GM12878 (cell line): Measurements from ENCODE around the gene QRFP. TPM values are rescaled to one million over a fixed set of nuclear protein-coding genes. Genes with fewer than 3 reads are reported as not detected.

Experiments used
- ATAC-seq: fragments of 200-7000 bp; cut with Tn5 transposase; 3 replicates; pipeline ENCODE4 v1.9.1; 2020; ENCODE audit warnings: mild to moderate bottlenecking, moderate library complexity
- BruUV-seq: library from RNA; stranded (reverse); fragments of 400-500 nt; replicated peaks from 2 replicates; lab custom pipeline; 2021; lab: Mats Ljungman, UMichigan
- CTCF ChIA-PET: fragments of 300-600 bp; sonication (Branson Sonifier 250); formaldehyde crosslinking; extraction: SDS; loops from one replicate; lab custom pipeline; 2021; ENCODE audit warnings: inconsistent platforms; lab: Yijun Ruan, JAX
- POLR2A ChIA-PET: fragments of 350-600 bp; formaldehyde crosslinking; extraction: SDS; loops from one replicate; lab custom pipeline; 2021; ENCODE audit warnings: inconsistent platforms; lab: Charles Lee
- RAD21 ChIA-PET: fragments of 300-600 bp; sonication (Branson Sonifier 250); formaldehyde crosslinking; loops from one replicate; lab custom pipeline; 2023; ENCODE audit warnings: antibody characterized with exemption; ENCODE audit not compliant: unreplicated experiment; lab: Charles Lee
- SMC1A ChIA-PET: fragments of 300-600 bp; sonication (Branson Sonifier 250); formaldehyde crosslinking; loops from one replicate; lab custom pipeline; 2023; ENCODE audit not compliant: unreplicated experiment, uncharacterized antibody; lab: Charles Lee
- DNase-seq: peaks from one replicate; pipeline ENCODE4 v3.0.0-alpha.2; 2011; ENCODE audit warnings: low read depth, low spot score
- FAIRE-seq: peaks from 3 replicates; lab custom pipeline; 2011; peaks lifted over from hg19 to GRCh38; lab: Jason Lieb, UNC
- H2AFZ ChIP-seq: 2 replicates; pipeline ENCODE4 v1.6.0; 2011; ENCODE audit warnings: low read depth, low read length, control low read depth; ENCODE audit not compliant: control insufficient read depth
- H3K27ac ChIP-seq: 2 replicates; pipeline ENCODE4 v1.5.1; 2011; ENCODE audit warnings: control low read depth; ENCODE audit not compliant: control insufficient read depth, insufficient read depth
- H3K27me3 ChIP-seq, 2 experiments: replicated peaks in 1 of 2; 2 replicates each; pipeline versions ENCODE4 v1.6.0 to v1.6.1; 2011; ENCODE audit warnings: low read length in 1 of 2; ENCODE audit not compliant: control insufficient read depth in 2 of 2, insufficient read depth in 2 of 2
- H3K36me3 ChIP-seq, 2 experiments: 2 replicates each; pipeline ENCODE4 v1.5.1; 2011; ENCODE audit warnings: low read length in 1 of 2; ENCODE audit not compliant: control insufficient read depth in 2 of 2, insufficient read depth in 2 of 2
- H3K4me1 ChIP-seq: 2 replicates; pipeline ENCODE4 v1.6.1; 2011; ENCODE audit warnings: mild to moderate bottlenecking, low read length, moderate library complexity, mixed read lengths; ENCODE audit not compliant: control insufficient read depth, insufficient read depth
- H3K4me2 ChIP-seq: 2 replicates; pipeline ENCODE4 v1.6.0; 2011; ENCODE audit warnings: control low read depth; ENCODE audit not compliant: control insufficient read depth, insufficient read depth
- H3K4me3 ChIP-seq: fragments of 200-600 bp; sonication (generic); 2 replicates; pipeline ENCODE4 v1.5.1; 2016
- H3K79me2 ChIP-seq: 2 replicates; pipeline ENCODE4 v1.6.0; 2011; ENCODE audit warnings: low read length; ENCODE audit not compliant: control insufficient read depth, insufficient read depth
- H3K9ac ChIP-seq: 2 replicates; pipeline ENCODE4 v1.8.0; 2011; ENCODE audit warnings: low read length, control low read depth, mixed read lengths; ENCODE audit not compliant: control insufficient read depth, insufficient read depth
- H3K9me3 ChIP-seq: replicated peaks from 3 replicates; pipeline ENCODE4 v1.5.1; 2011; ENCODE audit warnings: mild to moderate bottlenecking, low read length; ENCODE audit not compliant: control insufficient read depth, insufficient read depth
- H4K20me1 ChIP-seq: 2 replicates; pipeline ENCODE4 v1.6.0; 2011; ENCODE audit not compliant: control insufficient read depth, insufficient read depth
- CREB1 ChIP-seq: IDR thresholded peaks from 2 replicates; pipeline ENCODE4 v1.6.1; 2012; ENCODE audit warnings: low read depth, mild to moderate bottlenecking, inconsistent platforms
- EED ChIP-seq: sonication (generic); IDR thresholded peaks from 2 replicates; pipeline ENCODE4 v1.6.1; 2016; ENCODE audit warnings: antibody characterized with exemption, low read depth
- EGR1 ChIP-seq, 2 experiments: IDR thresholded peaks; 1 replicate in 1 of 2; 2 replicates in 1 of 2; pipeline ENCODE4 v1.6.1; 2011 to 2012; ENCODE audit warnings: low read depth in 2 of 2, low read length in 2 of 2, borderline replicate concordance in 1 of 2, mild to moderate bottlenecking in 1 of 2, moderate library complexity in 1 of 2
- ELK1 ChIP-seq: IDR thresholded peaks from 2 replicates; pipeline ENCODE4 v1.6.1; 2012; ENCODE audit warnings: low read depth, low read length, improper control_type of control experiment
- ETV6 ChIP-seq, 2 experiments: fragments of 450-650 bp in 1 of 2; IDR thresholded peaks in 1 of 2; conservative IDR thresholded peaks in 1 of 2; 2 replicates each; pipeline ENCODE4 v1.6.1; 2014; ENCODE audit warnings: antibody characterized with exemption in 1 of 2, borderline replicate concordance in 1 of 2, low read depth in 1 of 2, mild to moderate bottlenecking in 1 of 2, moderate library complexity in 1 of 2
- GATAD2B ChIP-seq: fragments of 450-650 bp; conservative IDR thresholded peaks from 2 replicates; pipeline ENCODE4 v1.6.1; 2017; ENCODE audit warnings: low read depth, mild to moderate bottlenecking, moderate library complexity
- HCFC1 ChIP-seq: fragments of 150-350 bp; IDR thresholded peaks from 2 replicates; pipeline ENCODE4 v1.6.1; 2014; ENCODE audit warnings: low read length
- HDAC2 ChIP-seq: fragments of 200-600 bp; sonication (generic); IDR thresholded peaks from 2 replicates; pipeline ENCODE4 v1.6.1; 2017
- HDGF ChIP-seq: fragments of 450-650 bp; IDR thresholded peaks from 2 replicates; pipeline ENCODE4 v1.6.1; 2016; ENCODE audit warnings: antibody characterized with exemption
- NR2C2 ChIP-seq: IDR thresholded peaks from 2 replicates; pipeline ENCODE4 v1.6.1; 2011; ENCODE audit warnings: borderline replicate concordance, low read depth; ENCODE audit not compliant: control insufficient read depth, insufficient read length
- POLR2AphosphoS2 ChIP-seq: IDR thresholded peaks from 2 replicates; pipeline ENCODE4 v1.6.1; 2011; ENCODE audit warnings: low read depth, mild to moderate bottlenecking, low read length, improper control_type of control experiment, moderate library complexity
- RAD21 ChIP-seq: IDR thresholded peaks from 2 replicates; pipeline ENCODE4 v1.6.1; 2011; ENCODE audit warnings: mild to moderate bottlenecking, low read depth, low read length, moderate library complexity; ENCODE audit not compliant: insufficient read depth
- RB1 ChIP-seq: fragments of 450-650 bp; formaldehyde crosslinking; IDR thresholded peaks from 2 replicates; pipeline ENCODE4 v1.6.1; 2017; ENCODE audit warnings: mild to moderate bottlenecking, borderline replicate concordance
- SKIL ChIP-seq: fragments of 450-650 bp; IDR thresholded peaks from 2 replicates; pipeline ENCODE4 v1.6.1; 2017; ENCODE audit warnings: mild to moderate bottlenecking, low read depth, inconsistent platforms; ENCODE audit not compliant: poor library complexity, severe bottlenecking
- SMAD5 ChIP-seq: IDR thresholded peaks from 2 replicates; pipeline ENCODE4 v1.6.1; 2016; ENCODE audit warnings: antibody characterized with exemption, low read depth
- SMARCA5 ChIP-seq: fragments of 450-650 bp; IDR thresholded peaks from 2 replicates; pipeline ENCODE4 v1.6.1; 2017; ENCODE audit warnings: mild to moderate bottlenecking
- ZNF274 ChIP-seq: IDR thresholded peaks from one replicate; pipeline ENCODE4 v1.8.0; 2011; ENCODE audit not compliant: insufficient read length, insufficient read depth
- ZNF592 ChIP-seq: fragments of 450-650 bp; IDR thresholded peaks from 2 replicates; pipeline ENCODE4 v1.6.1; 2017; ENCODE audit warnings: mild to moderate bottlenecking, moderate library complexity
- WGBS: methylation state at CpG from one replicate; pipeline ENCODE4 v1.1.6; 2016; ENCODE audit warnings: low lambda C conversion rate; ENCODE audit not compliant: insufficient replicate concordance, insufficient coverage; ENCODE audit errors: missing lambda C conversion rate; 5-methylcytosine and 5-hydroxymethylcytosine counted together
- in situ Hi-C: fragments of 300-500 bp; cut with MboI; formaldehyde crosslinking; loops from 9 replicates; pipeline ENCODE4 v1.14.3; 2018; ENCODE audit warnings: mixed read lengths
- intact Hi-C: fragments of 100-400 bp; cut with micrococcal nuclease; formaldehyde crosslinking; loops from one replicate; pipeline ENCODE4 v1.14.2; 2022; ENCODE audit not compliant: unreplicated experiment
- polyA plus RNA-seq, 11 experiments: library from polyadenylated mRNA; depleted of rRNA in 4 of 11; unstranded in 6 of 11; stranded (reverse) in 5 of 11; fragments of >200 nt; fragmentation: Nextera tagmentation in 4 of 11; fragmentation: Illumina TruSeq in 1 of 11; extraction: Ambion mirVana in 4 of 11; extraction: Trizol in 1 of 11; gene quantifications; 1 replicate in 1 of 11; 2 replicates in 10 of 11; pipeline versions ENCODE4 v1.2.1 to v1.2.3, GENCODE V29; 2011 to 2016; ENCODE audit warnings: inconsistent platforms in 2 of 11, missing spikeins in 2 of 11, low read depth in 1 of 11
- total RNA-seq, 4 experiments: library from RNA; depleted of rRNA in 3 of 4; stranded (reverse); fragments of >200 nt in 3 of 4; fragmentation: Illumina TruSeq in 1 of 4; extraction: Trizol in 1 of 4; gene quantifications; 2 replicates each; pipeline versions ENCODE4 v1.2.1 to v1.2.3, GENCODE V29; 2013 to 2021

The QRFP gene
- total and polyA plus RNA-seq, 10 of the 15 experiments (the other 5 are each of a cell fraction or from before 2014, with no cell fraction given): not detected

GRCh38 chr9:130864541-130864940 lies 32.1 kb downstream of the QRFP start:
- Histone ChIP-seq H3K9ac (no peak overlapping the region), H3K79me2 (no peaks in the 10 kb centered on the region), H3K27me3 (no peaks in the 10 kb centered on the region), H3K9me3 (no peaks in the 10 kb centered on the region), H3K36me3 (peaks cover 11 to 23% of the 10 kb centered on the region in 2 experiments; a peak in 3 of 4 replicates), H3K4me2 (no peak overlapping the region), H3K4me3 (no peak overlapping the region), H4K20me1 (peaks cover 5% of the 10 kb centered on the region; the same call in 1 of the 2 replicates), H2AFZ (no peak overlapping the region), H3K27ac (no peak overlapping the region), H3K4me1 (0 out of 2 replicates have a peak, but pooled peaks cover under 1% of the 10 kb centered on the region)
- ChIA-PET CTCF (interaction anchor here (0.7 to 11.0 kb wide), 19 partner anchors 13 to 181 kb away, joined by 3 to 267 read pairs (median 4); partner anchors contain the start of gene EXOSC2), SMC1A (interaction anchor here (1.1 to 3.0 kb wide), 8 partner anchors 32 to 182 kb away, joined by 3 to 12 read pairs (median 4); no protein-coding TSS in a partner anchor), POLR2A (no interaction called here), RAD21 (interaction anchor here (1.0 to 4.6 kb wide), 6 partner anchors 64 to 182 kb away, joined by 4 to 28 read pairs (median 8); no protein-coding TSS in a partner anchor)
- in situ Hi-C loops: loop anchor here (5.0 to 10.0 kb wide), 2 partner anchors 92 to 410 kb away; no protein-coding TSS in a partner anchor
- DNase-seq: no peak
- BruUV-seq: no TSS peak
- intact Hi-C loops: no loop called here
- WGBS: 97% methylated on average over 6 of the region's 6 CpGs
- no peak for ATAC-seq
- no peak for FAIRE-seq
- no peak for TF ChIP-seq HCFC1
- no peak for TF ChIP-seq ETV6 (conservative IDR thresholded peaks at IDR 0.05 in 1 of 2, IDR thresholded peaks at IDR 0.05 in 1 of 2; ENCODE audit: borderline replicate concordance in 1 of 2, low read depth in 1 of 2)
- no peak for TF ChIP-seq SMAD5
- no peak for TF ChIP-seq NR2C2
- TF ChIP-seq SKIL: no peak
- TF ChIP-seq POLR2AphosphoS2: no peak
- TF ChIP-seq CREB1: no peak
- TF ChIP-seq RAD21: no peak
- no peak for TF ChIP-seq EGR1 (IDR thresholded peaks at IDR 0.05; ENCODE audit: borderline replicate concordance in 1 of 2, low read depth in 2 of 2, low read length in 2 of 2)
- TF ChIP-seq ELK1: no peak
- TF ChIP-seq HDGF: no peak
- TF ChIP-seq ZNF592: no peak
- TF ChIP-seq SMARCA5: no peak
- no peak for TF ChIP-seq HDAC2
- TF ChIP-seq EED: no peak
- no peak for TF ChIP-seq GATAD2B
- TF ChIP-seq RB1: no peak
- no peak for TF ChIP-seq ZNF274
